Activated B cell treated with CpG ODN at 0.5 μM for 24 hours (primary cell): ENCODE data around the gene HCFC1. TPM values are rescaled to one million over a fixed set of nuclear protein-coding genes. Genes with fewer than 3 reads are reported as not detected.
"Not testable (repeated sequence)": the region's sequence is repeated elsewhere in the genome, so short reads cannot be mapped to it uniquely, and the experiment has no call there.

ENCODE experiments used
- ATAC-seq: fragments of 200-7000 bp; cut with Tn5 transposase; one replicate; pipeline ENCODE4 v1.10.0; 2021; ENCODE audit warnings: low read depth, mild to moderate bottlenecking, moderate library complexity
- CTCF ChIA-PET: fragments of 350-600 bp; sonication (Branson Sonifier 250); formaldehyde crosslinking; loops from one replicate; lab custom pipeline; 2021; ENCODE audit warnings: antibody characterized with exemption; lab: Charles Lee
- POLR2A ChIA-PET: fragments of 350-600 bp; sonication (Branson Sonifier 250); formaldehyde crosslinking; loops from one replicate; lab custom pipeline; 2021; ENCODE audit warnings: antibody characterized with exemption; lab: Charles Lee
- DNase-seq: peaks from one replicate; pipeline ENCODE4 v3.0.0; 2022
- H3K27ac Mint-ChIP-seq: one replicate; pipeline ENCODE4 v1.8.0; 2020; ENCODE audit warnings: mixed read lengths
- H3K27me3 Mint-ChIP-seq: one replicate; pipeline ENCODE4 v1.8.0; 2021; ENCODE audit warnings: mixed read lengths
- H3K36me3 Mint-ChIP-seq: one replicate; pipeline ENCODE4 v1.8.0; 2021; ENCODE audit warnings: low read depth, mixed read lengths
- H3K4me1 Mint-ChIP-seq: one replicate; pipeline ENCODE4 v1.8.0; 2021; ENCODE audit warnings: mixed read lengths
- H3K4me3 Mint-ChIP-seq: one replicate; pipeline ENCODE4 v1.8.0; 2020; ENCODE audit warnings: mild to moderate bottlenecking, mixed read lengths
- H3K9me3 Mint-ChIP-seq: one replicate; pipeline ENCODE4 v1.8.0; 2020; ENCODE audit warnings: mixed read lengths
- CTCF ChIP-seq: fragments of 200-600 bp; IDR thresholded peaks from one replicate; pipeline ENCODE4 v1.8.0; 2022; ENCODE audit warnings: antibody characterized with exemption, mild to moderate bottlenecking
- intact Hi-C: fragments of 100-400 bp; cut with micrococcal nuclease; formaldehyde crosslinking; loops from one replicate; pipeline ENCODE4 v1.15.1; 2024
- total RNA-seq: library from RNA; stranded (reverse); gene quantifications from 2 replicates; pipeline ENCODE4 v1.2.3, GENCODE V29; 2022

Gene HCFC1
- total RNA-seq, 1 donor from 2014 or later = 79.4 TPM

- peak overlapping the region; percentile 19 for H3K4me3 Mint-ChIP-seq
- peak overlapping the region; percentile 90 for H3K27ac Mint-ChIP-seq
- peaks cover 55% of the 10 kb centered on the region for H3K4me1 Mint-ChIP-seq
- no peaks in the 10 kb centered on the region for H3K9me3 Mint-ChIP-seq
- intact Hi-C loops = no loop called here
- no peak for DNase-seq
- ChIA-PET POLR2A (interaction anchor here (3.6 kb wide), 1 partner anchor 13 kb away, joined by 17 read pairs; the partner anchor contains the start of gene HCFC1), CTCF (no interaction called here)
- H3K27me3 Mint-ChIP-seq = no peaks in the 10 kb centered on the region
- no peak for TF ChIP-seq CTCF
- peak; percentile 17 for ATAC-seq
- H3K36me3 Mint-ChIP-seq = no peaks in the 10 kb centered on the region
These were observed 11.7 kb upstream of the HCFC1 start for GRCh38 chrX:153983321-153983801.

- ATAC-seq = no peak
- ChIA-PET POLR2A (interaction anchor here (1.0 to 3.0 kb wide), 4 partner anchors 11 to 508 kb away, joined by 6 to 19 read pairs (median 12); partner anchors contain the start of genes HCFC1 and SLC10A3), CTCF (interaction anchor here (1.4 kb wide), 1 partner anchor 32 kb away, joined by 7 read pairs; no protein-coding TSS in a partner anchor)
- H3K4me3 Mint-ChIP-seq = peak overlapping the region; percentile 55
- H3K9me3 Mint-ChIP-seq = no peaks in the 10 kb centered on the region
- no peak for TF ChIP-seq CTCF
- intact Hi-C loops = no loop called here
- no peak for DNase-seq
- peaks cover 55% of the 10 kb centered on the region for H3K4me1 Mint-ChIP-seq
- no peaks in the 10 kb centered on the region for H3K27me3 Mint-ChIP-seq
- no peaks in the 10 kb centered on the region for H3K36me3 Mint-ChIP-seq
- H3K27ac Mint-ChIP-seq = peak overlapping the region; percentile 92
These were observed 10.3 kb upstream of the HCFC1 start for GRCh38 chrX:153981771-153982533.

DNA sequence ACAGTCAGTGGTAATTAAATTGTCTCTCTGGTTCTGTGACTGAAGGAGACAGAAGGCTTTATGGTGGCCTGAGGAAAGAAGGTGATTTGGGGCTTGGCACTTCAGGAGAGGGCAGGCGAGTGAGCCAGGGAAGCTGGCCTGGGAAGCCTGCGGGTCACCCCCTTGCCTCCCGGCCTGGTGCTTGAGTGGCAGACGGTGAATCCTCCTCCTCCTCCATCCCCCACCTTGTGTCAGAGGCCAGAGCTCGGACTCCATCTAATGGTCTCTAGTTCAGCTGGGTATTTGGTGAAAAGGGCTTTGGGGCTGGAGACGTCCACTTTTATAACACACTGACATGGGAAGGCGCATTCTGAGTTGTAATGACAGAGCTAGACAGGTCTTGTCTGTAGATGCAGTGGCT lies 9.6 kb upstream of the HCFC1 start:
- H3K27me3 Mint-ChIP-seq = no peaks in the 10 kb centered on the region
- TF ChIP-seq CTCF = no peak
- peak overlapping the region; percentile 92 for H3K27ac Mint-ChIP-seq
- ChIA-PET POLR2A (interaction anchor here (0.6 to 3.0 kb wide), 10 partner anchors 10 to 509 kb away, joined by 3 to 19 read pairs (median 6); partner anchors contain the start of genes HCFC1 and SLC10A3), CTCF (interaction anchor here (1.4 kb wide), 1 partner anchor 33 kb away, joined by 7 read pairs; no protein-coding TSS in a partner anchor)
- peak overlapping the region; percentile 55 for H3K4me3 Mint-ChIP-seq
- H3K36me3 Mint-ChIP-seq = no peaks in the 10 kb centered on the region
- ATAC-seq (no peak), DNase-seq (no peak)
- H3K9me3 Mint-ChIP-seq = no peaks in the 10 kb centered on the region
- intact Hi-C loops = no loop called here
- H3K4me1 Mint-ChIP-seq = peaks cover 55% of the 10 kb centered on the region

DNA sequence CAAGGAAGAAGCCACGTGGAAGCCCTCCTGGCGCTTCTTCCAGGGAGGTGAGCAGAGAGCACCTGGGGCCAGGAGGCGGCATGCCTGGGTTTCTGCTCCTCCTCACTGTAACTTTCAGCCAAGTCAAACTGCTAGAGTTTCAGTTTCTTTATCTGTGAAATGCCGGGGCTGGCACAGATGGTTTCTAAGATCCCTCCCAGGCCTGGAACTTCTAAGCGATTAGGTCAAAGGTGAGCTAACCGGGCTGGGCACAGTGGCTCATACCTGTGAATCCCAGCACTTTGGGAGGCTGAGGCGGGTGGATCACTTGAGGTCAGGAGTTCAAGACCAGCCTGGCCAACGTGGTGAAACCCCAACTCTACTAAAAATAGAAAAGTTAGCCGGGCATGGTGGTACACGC lies 8.8 kb upstream of the HCFC1 start:
- H3K9me3 Mint-ChIP-seq, H3K27me3 Mint-ChIP-seq, DNase-seq, intact Hi-C loops, H3K36me3 Mint-ChIP-seq: not testable (repeated sequence)
- ATAC-seq = peak; percentile 51
- H3K4me3 Mint-ChIP-seq = peak overlapping the region; percentile 69
- H3K4me1 Mint-ChIP-seq = peaks cover 50% of the 10 kb centered on the region
- H3K27ac Mint-ChIP-seq = peak overlapping the region; percentile 92
- CTCF ChIA-PET = interaction anchor here (0.8 to 1.4 kb wide), 2 partner anchors 24 to 34 kb away, joined by 3 to 7 read pairs; no protein-coding TSS in a partner anchor
- POLR2A ChIA-PET = interaction anchor here (0.6 to 3.0 kb wide), 10 partner anchors 9 to 508 kb away, joined by 3 to 19 read pairs (median 4); partner anchors contain the start of genes HCFC1 and IRAK1

DNA sequence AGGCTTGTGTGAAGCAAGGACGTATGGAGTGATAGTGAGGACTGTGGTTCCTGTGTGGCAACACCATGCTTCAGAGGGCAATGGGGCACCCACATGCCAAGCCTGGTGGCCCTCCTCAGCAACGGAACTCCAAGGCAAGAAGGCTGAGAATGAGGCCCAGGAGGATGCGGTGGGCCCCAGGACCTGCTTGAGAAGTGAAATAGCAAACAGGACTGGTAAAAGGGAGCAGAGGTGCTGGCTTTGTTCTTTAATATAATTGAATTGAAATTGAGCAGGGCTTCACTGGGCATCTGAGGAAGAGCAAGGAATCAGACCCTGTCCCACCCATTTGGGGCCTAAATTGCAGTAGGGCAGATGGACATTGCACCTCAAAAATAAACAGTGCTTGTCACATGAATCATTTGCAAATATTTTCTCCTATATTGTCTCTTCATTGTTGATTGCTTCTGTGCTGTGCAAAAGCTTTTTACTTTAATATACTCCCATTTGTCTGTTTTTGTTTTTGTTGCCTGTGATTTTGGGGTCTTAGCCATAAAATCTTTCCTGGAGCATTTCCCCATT lies 3.2 kb upstream of the HCFC1 start:
- peaks cover 8% of the 10 kb centered on the region for H3K36me3 Mint-ChIP-seq
- CTCF ChIA-PET = interaction anchor here (1.3 kb wide), 1 partner anchor 38 kb away, joined by 4 read pairs; no protein-coding TSS in a partner anchor
- POLR2A ChIA-PET = interaction anchor here (0.8 to 4.6 kb wide), 3 partner anchors 33 to 396 kb away, joined by 4 to 36 read pairs (median 7); partner anchors contain the start of gene IRAK1
- no peak overlapping the region for H3K4me3 Mint-ChIP-seq
- H3K27me3 Mint-ChIP-seq = no peaks in the 10 kb centered on the region
- TF ChIP-seq CTCF = no peak
- H3K27ac Mint-ChIP-seq = peak overlapping the region; percentile 77
- DNase-seq (no peak), ATAC-seq (no peak)
- peaks cover 16% of the 10 kb centered on the region for H3K4me1 Mint-ChIP-seq
- intact Hi-C loops = no loop called here
- no peaks in the 10 kb centered on the region for H3K9me3 Mint-ChIP-seq
